CD4-positive, alpha-beta T cell treated with Interleukin-15 for 4 hours (primary cell): ENCODE measurements around the gene PRPF6.
"Not testable (repeated sequence)": the region's sequence is repeated elsewhere in the genome, so short reads cannot be mapped to it uniquely, and the experiment has no call there.

Experiments used
- DNase-seq: peaks from one replicate; pipeline ENCODE4 v3.0.0-alpha.2; 2020; ENCODE audit warnings: low spot score

The PRPF6 gene

DNA sequence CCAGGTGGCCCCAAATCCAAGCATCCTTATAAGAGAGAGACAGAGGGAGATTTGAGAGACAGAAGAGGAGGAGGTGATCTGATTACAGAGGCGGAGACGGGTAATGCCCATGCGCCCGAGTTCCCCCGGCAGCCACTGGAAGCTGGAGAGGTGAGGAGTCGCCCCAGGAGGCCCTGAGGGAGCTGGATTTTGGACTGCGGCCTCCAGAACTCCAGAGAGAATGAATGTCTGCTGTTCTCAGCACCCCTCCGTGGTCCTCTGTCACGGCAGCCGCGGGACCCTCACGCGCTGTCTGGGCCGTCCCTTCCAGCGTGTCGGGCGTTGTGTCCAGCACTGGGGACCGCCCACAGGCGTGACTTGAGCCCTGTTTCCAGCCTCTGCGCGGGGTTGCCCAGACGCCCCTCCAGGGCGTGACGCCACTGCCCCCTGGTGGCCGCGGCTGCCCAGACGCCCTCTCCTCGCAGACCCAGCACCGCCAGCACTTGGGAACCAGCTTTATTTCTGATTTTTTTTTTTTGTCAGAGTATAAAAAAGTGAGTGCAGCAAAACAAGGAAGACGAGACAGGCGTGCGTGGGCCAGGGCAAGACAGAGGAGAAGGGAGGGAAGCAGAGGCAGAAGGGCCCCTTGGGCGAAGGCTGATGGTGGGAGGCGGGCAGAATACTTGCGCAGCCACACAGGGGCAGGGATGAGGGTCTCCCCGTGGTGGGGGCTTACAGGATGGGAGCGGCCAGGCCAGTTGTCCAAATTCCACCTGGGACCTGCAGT lies 7.1 kb upstream of the PRPF6 start:
- peak; percentile 74 for DNase-seq

DNA sequence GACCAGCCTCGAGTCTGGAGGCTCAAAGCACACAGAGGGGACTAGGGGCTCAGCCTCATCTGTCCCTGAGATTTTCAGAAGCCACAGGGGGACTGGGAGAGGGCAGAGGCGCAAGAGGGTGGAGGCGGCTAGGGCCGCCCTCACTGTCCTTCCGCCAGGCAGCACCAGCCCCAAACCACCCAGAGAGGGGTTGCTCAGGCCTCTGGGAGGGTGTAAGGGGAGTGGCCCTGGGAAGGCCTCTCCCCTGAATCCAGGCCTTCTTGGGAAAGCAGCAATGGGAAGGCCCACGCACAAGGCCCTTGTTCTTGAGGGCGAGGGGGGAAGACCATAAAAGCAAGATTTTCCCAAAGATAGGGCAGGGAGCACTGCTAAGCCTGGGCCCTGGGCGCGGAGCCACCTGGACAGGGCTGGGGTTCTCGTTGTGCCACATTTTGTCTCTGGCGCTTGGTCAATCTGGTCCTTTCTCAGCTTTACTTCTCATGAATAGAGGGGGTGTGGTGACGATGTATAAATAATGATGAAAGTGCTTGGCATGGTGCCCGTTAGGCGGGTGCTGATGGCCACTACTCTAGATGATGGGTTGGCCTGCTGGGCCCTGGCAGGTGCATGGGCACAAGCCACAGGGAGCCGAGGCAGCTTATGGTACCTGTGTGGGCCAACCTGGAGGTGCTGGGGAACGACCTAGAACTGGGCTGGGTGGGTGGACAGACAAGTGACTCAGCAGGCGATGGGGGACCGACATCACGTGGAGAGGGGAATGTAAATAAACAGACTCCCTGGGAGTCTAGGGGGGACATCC lies 6.3 kb upstream of the PRPF6 start:
- no peak for DNase-seq

DNA sequence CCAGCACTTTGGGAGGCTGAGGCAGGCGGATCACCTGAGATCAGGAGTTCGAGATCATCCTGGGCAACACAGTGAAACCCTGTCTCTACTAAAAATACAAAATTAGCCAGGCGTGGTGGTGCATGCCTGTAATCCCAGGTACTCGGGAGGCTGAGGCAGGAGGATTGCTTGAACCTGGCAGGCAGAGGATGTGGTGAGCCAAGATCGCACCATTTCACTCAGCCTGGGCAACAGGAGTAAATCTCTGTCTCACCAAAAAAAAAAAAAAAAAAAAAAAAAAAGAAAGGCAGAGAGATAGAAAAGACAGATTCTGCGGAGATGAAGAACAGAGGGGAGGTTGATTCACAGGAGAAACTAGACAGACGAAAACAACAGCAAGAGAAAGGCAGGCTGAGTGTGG lies 4.4 kb upstream of the PRPF6 start:
- DNase-seq: not testable (repeated sequence)

- DNase-seq: no peak
Measured at GRCh38 chr20:63976980-63977738, 3.8 kb upstream of the PRPF6 start.

DNA sequence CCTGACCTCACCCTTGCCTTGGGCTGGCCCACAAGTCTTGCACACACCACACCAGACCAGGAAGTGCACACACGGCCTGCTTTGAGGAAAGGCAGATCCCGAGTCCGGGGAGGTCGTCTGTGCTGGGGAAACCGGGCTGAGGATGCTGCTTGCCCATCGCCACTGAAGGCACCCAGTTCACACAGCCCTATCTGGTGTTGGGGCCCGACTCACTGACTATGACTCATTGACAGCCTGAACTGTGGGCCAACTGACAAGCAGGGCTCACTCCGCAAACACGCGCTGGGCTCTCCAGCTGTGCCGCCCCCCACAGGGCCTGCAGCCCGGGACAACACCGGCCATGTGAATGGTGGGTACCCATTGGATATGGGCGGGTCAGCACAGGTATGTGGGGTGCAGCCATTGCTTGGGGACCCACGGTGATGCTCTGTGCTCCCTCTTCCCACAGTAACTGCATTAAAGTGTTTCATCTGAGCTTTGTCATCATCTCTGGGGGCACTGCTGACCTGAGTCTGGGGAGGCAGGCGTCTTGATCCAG lies 3.1 kb upstream of the PRPF6 start:
- peak; percentile 67 for DNase-seq

GRCh38 chr20:63978319-63979228 lies 2.4 kb upstream of the PRPF6 start:
- peak; percentile 45 for DNase-seq

- no peak for DNase-seq
Measured at GRCh38 chr20:63979229-63979556, 1.7 kb upstream of the PRPF6 start.

DNA sequence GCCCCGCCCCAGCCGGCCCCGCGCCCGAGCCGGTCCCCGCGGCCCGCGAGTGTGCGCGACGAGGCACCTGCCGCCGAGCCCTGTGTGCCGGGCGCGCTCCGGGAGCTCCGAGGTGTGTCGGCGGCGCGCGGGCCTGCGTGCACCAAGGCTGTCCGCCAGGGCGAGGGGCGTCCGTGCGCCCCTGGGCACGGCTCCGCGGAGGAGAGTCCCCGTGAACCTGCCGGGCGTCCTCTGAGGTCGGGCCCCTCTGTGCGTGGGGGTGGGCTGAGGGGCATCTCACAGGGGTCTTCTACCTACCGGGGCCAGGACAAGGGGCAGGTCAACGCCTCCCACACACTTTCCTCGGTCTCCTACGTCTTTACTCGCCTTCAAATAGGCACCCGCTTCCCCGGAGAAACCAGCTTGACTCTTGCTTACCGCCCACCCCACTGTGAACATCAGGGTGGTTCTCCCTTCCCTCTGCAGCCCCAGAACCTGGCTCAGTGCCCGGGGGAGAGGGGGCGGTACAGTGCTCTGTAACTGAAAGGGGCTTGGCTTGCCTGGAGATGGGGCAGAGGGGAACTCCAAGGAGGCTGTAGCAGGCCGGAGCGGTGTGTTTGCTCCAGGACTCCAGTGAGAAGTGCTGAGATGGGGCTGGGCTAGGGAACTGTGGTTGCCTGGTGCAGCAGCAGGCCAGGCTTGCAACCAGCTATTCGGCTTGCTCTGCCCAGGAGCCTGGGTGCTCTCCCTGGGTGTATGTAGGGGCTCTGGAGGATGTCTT lies 1.2 kb upstream of the PRPF6 start, which contains the start of gene SAMD10:
Gene SAMD10 (minus strand): TSS at position 86 of the 760 bp plus-strand sequence. CDS start 175 bp downstream, outside the sequence.
- DNase-seq: peak; percentile 56

DNA sequence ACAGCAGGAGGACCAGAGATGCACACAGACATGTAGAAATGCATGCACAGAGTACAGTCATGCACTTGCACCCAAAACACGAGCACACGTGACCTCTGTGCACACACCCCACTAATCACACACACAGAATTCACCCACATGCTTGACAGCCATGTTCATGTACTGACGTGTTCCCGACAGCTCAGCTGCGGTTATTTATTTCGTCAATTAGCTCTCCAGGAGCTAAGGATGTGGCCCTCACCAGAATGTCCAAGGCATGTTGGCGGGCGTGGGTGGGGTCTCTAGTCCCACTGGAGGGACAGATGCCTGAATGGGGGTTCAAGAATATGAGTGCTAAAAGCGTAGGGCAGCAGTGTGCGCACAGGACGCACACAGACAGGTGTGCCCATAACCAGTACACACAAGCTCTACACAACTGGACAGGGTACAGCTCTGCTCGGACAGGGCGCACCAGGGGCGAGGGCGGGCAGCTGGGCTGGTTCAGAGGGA lies 571 bp upstream of the PRPF6 start:
- DNase-seq: peak; percentile 37

DNA sequence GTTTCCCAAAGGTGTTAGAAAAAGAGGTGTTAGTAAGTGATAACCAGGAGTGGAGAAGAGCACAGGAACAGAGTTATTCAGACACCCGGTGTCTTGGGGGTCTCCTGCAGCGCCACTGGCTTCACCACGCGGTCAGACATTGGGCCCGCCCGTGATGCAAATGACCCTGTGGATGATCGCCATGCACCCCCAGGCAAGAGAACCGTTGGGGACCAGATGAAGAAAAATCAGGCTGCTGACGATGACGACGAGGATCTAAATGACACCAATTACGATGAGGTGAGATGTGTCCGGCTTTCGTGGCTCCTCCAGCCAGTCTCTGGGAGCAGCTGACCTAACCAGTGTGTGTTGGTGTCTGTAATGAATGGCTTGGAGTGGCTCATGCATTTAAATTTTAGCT lies 2.0 kb downstream of the PRPF6 start:
- DNase-seq: no peak

GRCh38 chr20:64000906-64001305 lies 20.0 kb downstream of the PRPF6 start:
- no peak for DNase-seq

DNA sequence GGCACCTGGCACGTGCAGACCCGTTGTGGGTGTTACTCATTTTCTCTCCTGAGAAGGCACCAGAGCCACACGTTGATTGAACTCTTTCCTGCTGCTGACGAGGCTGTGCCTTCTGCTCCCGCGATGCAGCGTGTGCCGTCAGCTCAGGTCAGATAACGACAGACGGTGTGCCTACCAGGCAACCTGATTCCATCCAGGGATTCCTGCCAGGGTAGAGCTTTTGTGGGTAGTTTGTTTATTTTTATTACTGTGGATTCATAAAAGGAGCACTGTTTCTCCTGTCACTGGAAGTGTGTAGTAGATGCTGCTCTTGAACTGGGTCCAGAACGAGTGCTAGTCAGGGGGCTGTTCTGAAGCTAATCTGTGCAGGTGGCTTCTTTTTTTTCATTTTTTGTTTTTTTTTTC lies 20.7 kb downstream of the PRPF6 start:
- no peak for DNase-seq

GRCh38 chr20:64003960-64004725 lies 23.2 kb downstream of the PRPF6 start:
- DNase-seq: no peak

DNA sequence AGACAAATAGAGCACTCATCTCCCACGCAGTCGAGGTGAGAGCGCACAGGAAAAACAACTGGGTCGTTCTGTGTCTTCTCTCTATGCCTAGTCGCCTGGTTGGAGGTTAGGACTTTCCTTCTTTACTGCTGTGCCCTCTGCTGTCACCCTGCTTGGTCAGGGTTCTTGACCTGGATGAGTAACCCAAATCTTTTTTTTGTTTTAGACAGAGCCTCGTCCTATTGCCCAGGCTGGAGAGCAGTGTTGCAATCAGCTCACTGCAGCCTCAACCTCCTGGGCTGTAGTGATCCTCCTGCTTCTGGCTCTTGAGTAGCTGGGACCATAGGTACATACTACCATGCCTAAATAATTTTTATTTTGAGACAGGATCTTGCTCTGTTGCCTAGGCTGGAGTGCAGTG lies 24.5 kb downstream of the PRPF6 start:
- no peak for DNase-seq

GRCh38 chr20:64006490-64006889 lies 25.6 kb downstream of the PRPF6 start:
- DNase-seq: no peak

GRCh38 chr20:64006902-64007301 lies 26.0 kb downstream of the PRPF6 start:
- no peak for DNase-seq

DNA sequence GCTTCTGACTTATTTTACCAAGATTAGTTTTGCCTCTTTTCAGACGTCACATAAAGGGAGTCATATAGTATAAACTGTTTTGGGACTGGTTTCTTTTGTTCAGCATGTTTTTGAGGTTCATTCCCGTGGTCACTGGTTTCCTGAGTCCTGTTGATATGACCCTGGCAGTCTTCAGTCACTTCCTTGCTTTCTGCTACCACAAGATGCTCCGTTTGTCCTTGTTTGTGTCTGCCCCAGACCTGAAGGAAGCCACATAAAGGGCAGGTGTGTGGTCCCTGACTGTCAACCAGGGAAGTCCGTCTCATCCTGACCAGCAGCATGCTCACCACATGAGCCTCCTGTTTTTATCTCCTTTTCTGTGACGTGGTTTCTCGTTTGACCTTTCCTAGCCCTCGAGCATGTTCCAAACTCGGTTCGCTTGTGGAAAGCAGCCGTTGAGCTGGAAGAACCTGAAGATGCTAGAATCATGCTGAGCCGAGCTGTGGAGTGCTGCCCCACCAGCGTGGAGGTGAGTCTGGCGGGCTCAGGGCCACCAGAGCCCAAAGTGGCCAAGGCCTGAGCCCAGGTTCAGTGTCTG lies 29.0 kb downstream of the PRPF6 start:
- DNase-seq: no peak

- DNase-seq: no peak
Measured at GRCh38 chr20:64010711-64011237, 29.8 kb downstream of the PRPF6 start.

DNA sequence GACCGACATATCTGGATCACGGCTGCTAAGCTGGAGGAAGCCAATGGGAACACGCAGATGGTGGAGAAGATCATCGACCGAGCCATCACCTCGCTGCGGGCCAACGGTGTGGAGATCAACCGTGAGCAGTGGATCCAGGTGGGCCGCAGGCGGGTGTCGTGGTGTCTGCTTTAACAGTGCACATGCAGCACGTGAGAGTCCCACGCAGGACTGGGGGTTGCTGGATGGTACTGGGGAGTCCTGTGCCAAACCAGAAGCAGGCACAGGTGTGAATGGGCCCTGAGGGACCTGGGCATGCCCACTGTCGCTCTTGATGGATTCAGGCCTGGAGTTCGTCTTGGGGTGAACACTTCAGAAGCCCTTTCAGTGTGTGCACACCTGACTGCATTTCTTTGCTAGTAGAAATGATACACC lies 30.4 kb downstream of the PRPF6 start:
- no peak for DNase-seq
